ENCODE measurements around the gene RASGRF2. TPM values are rescaled to one million over a fixed set of nuclear protein-coding genes. Genes with fewer than 3 reads are reported as not detected.

RASGRF2 gene
- total and polyA plus RNA-seq, 11 donors = 3.6 to 16.6 (median 6.3) TPM

DNA sequence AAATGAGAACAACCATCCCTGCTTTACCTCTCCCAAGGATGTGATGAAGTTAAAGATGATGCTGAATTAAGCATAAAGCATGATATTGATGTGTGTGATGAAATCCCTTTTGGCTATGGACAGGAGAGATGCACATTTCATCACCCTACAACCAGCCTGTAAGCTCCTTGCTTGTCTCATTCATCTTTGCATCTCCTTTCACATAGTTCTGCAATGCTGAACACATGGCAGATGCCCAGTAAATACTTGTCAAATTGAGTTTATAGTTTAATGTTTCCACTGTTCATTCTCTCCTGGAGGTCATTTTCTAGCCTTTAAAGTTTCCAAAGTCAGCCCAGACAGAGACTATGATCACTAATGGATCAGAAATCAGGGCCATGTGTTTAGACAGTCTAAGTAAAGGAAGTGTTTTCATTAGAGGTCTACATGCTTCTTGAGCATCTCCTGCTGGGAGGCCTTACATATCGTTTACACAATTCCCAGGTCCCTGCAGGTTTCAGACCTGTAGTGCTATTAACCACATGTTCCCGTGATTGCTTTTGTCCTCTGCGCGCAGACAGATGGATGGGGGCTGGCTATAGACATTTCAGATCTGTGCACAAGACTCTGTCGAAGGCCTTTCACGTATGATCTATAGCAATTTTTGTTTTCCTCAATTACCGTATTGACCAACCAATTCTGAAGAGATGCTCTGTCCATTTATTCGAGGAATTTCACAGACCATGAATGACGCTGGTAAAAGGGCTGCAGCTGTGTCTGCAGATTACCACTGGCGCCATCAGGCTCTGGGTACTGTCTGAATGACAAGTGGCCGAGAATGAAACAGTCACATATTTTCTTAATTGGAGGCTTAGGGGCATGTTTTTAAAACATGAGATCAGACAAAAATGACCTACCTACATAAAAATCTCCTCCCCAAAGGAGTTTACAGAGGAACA, 223.9 kb downstream of the RASGRF2 start:
- Histone ChIP-seq H3K36me3 (peaks cover 0 to 36% (median 0%) of the 10 kb centered on the region in 9 donors), H3K9me3 (no peaks in the 10 kb centered on the region), H3K27me3 (no peaks in the 10 kb centered on the region), H3K4me3 (no peak overlapping the region), H3K27ac (no peak overlapping the region), H3K4me1 (peaks cover 0 to 13% (median 1%) of the 10 kb centered on the region in 12 donors)
- no peak for TF ChIP-seq POLR2A (IDR thresholded peaks at IDR 0.05)
- TF ChIP-seq, protein P1, sequence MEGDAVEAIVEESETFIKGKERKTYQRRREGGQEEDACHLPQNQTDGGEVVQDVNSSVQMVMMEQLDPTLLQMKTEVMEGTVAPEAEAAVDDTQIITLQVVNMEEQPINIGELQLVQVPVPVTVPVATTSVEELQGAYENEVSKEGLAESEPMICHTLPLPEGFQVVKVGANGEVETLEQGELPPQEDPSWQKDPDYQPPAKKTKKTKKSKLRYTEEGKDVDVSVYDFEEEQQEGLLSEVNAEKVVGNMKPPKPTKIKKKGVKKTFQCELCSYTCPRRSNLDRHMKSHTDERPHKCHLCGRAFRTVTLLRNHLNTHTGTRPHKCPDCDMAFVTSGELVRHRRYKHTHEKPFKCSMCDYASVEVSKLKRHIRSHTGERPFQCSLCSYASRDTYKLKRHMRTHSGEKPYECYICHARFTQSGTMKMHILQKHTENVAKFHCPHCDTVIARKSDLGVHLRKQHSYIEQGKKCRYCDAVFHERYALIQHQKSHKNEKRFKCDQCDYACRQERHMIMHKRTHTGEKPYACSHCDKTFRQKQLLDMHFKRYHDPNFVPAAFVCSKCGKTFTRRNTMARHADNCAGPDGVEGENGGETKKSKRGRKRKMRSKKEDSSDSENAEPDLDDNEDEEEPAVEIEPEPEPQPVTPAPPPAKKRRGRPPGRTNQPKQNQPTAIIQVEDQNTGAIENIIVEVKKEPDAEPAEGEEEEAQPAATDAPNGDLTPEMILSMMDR (IDR thresholded peaks at IDR 0.05) = no peak
- intact Hi-C loops (cut with DNase I) = loop anchor here in 2 of 10 donors (10.0 kb wide), 2 partner anchors 219 to 499 kb away; partner anchors contain the start of gene RASGRF2 (in 1 of the 2)
- WGBS, 4 donors = 68 to 79% (median 71%) methylated on average over 11 of the region's 11 CpGs
- ATAC-seq (no peak), DNase-seq (no peak)

DNA sequence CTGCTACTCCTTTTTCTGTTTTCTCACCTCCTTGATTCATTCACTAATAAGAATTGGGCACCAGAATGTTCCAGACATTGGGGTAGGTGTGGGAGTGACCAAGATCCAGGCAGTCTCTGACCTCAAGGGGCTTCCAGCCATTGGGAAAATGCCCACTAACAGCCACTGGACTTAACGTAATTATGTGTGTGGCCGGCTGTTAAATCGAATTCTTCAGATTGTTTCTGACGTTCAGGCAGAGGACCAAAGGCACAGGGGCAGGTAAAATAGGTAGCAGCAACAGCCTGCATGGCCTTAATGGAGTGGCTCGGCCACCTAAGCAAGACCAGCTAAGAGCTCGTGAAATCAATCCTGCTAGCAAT, 224.6 kb downstream of the RASGRF2 start:
- intact Hi-C loops (cut with DNase I) = loop anchor here in 2 of 10 donors (10.0 kb wide), 2 partner anchors 220 to 500 kb away; partner anchors contain the start of gene RASGRF2 (in 1 of the 2)
- WGBS, 4 donors = 86 to 88% (median 88%) methylated on average over 6 of the region's 6 CpGs
- peaks cover 0 to 13% (median 1%) of the 10 kb centered on the region in 12 donors for H3K4me1 ChIP-seq
- no peak overlapping the region for H3K27ac ChIP-seq
- H3K4me3 ChIP-seq = no peak overlapping the region
- H3K9me3 ChIP-seq = no peaks in the 10 kb centered on the region
- ATAC-seq (no peak), DNase-seq (no peak)
- H3K36me3 ChIP-seq = peaks cover 0 to 36% (median 0%) of the 10 kb centered on the region in 9 donors
- TF ChIP-seq, protein P1 (IDR thresholded peaks at IDR 0.05) = no peak
- TF ChIP-seq POLR2A (IDR thresholded peaks at IDR 0.05) = no peak
- no peaks in the 10 kb centered on the region for H3K27me3 ChIP-seq

DNA sequence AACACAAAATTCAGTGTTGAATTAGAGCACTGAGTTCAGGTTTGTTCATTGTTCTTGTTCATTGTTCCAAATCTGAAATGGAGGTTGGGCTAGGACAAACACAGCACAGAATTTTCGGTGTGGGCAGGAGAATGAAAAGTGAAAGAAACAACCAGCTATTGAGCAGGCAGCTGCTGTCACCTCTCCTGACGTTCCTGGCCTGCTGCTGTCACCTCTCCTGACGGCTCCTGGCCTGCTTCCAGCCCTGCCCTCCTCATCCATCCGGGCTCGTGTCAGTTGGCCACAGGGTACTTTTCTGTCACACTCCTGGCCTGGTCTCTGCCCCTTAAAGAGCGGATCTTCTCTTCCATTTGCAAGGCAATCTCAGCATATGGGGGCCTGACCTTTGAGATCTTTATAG, 227.7 kb downstream of the RASGRF2 start:
- Histone ChIP-seq H3K27ac (peak overlapping the region in 8 of 12 donors; percentile 30 to 67 (median 38)), H3K36me3 (peaks cover 0 to 12% (median 0%) of the 10 kb centered on the region in 9 donors), H3K4me1 (peaks cover 0 to 17% (median 1%) of the 10 kb centered on the region in 12 donors), H3K9me3 (no peaks in the 10 kb centered on the region), H3K27me3 (no peaks in the 10 kb centered on the region), H3K4me3 (no peak overlapping the region)
- TF ChIP-seq, protein P1 (IDR thresholded peaks at IDR 0.05) = no peak
- peak in 3 of 4 donors; percentile 68 to 83 (median 79) for ATAC-seq
- DNase-seq = peak; percentile 60 to 79 (median 76)
- intact Hi-C loops (cut with DNase I) = loop anchor here in 2 of 10 donors (10.0 kb wide), 2 partner anchors 223 to 503 kb away; partner anchors contain the start of gene RASGRF2 (in 1 of the 2)
- 12 to 23% (median 19%) methylated on average over 6 of the region's 6 CpGs for WGBS, 4 donors

DNA sequence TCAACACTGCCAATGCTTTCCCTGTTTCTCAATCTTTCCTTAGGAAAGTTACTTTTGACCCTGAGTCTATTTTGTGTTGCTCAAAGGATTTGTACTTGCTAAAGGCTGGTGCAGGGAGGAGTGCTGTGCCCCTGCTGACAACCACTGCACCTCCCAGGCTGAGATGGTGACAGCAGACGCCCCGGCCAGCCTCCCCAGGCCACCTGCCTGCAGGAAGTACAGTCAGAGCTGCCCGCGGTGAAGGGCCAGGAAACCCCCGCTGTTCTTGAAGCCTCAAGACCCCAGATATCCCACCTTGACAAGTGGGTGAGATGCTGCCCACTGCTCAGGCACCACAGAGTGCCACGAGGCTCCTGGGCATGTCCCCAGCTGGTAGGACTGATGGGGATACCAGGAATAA, 228.8 kb downstream of the RASGRF2 start:
- TF ChIP-seq POLR2A (IDR thresholded peaks at IDR 0.05) = no peak
- TF ChIP-seq, protein P1 (IDR thresholded peaks at IDR 0.05) = no peak
- peaks cover 0 to 5% (median 0%) of the 10 kb centered on the region in 9 donors for H3K36me3 ChIP-seq
- H3K27ac ChIP-seq = no peak overlapping the region
- DNase-seq (no peak), ATAC-seq (no peak)
- no peaks in the 10 kb centered on the region for H3K9me3 ChIP-seq
- H3K4me1 ChIP-seq = peaks cover 0 to 17% (median 1%) of the 10 kb centered on the region in 12 donors
- intact Hi-C loops (cut with DNase I) = loop anchor here in 2 of 10 donors (10.0 kb wide), 2 partner anchors 224 to 504 kb away; partner anchors contain the start of gene RASGRF2 (in 1 of the 2)
- WGBS, 4 donors = 72 to 79% (median 74%) methylated on average over 6 of the region's 6 CpGs
- no peak overlapping the region for H3K4me3 ChIP-seq
- H3K27me3 ChIP-seq = no peaks in the 10 kb centered on the region
